Glutamatergic neuron (in vitro differentiated cells): Measurements from ENCODE around the gene GAL3ST1. TPM values are rescaled to one million over a fixed set of nuclear protein-coding genes. Genes with fewer than 3 reads are reported as not detected.

Source experiments
- DNase-seq: peaks from one replicate; pipeline ENCODE4 v3.0.0; 2022
- H3K27ac Mint-ChIP-seq: one replicate; pipeline ENCODE4 v1.8.0; 2020; ENCODE audit warnings: mild to moderate bottlenecking, mixed read lengths, inconsistent platforms; ENCODE audit not compliant: unreplicated experiment
- H3K27me3 Mint-ChIP-seq: one replicate; pipeline ENCODE4 v1.8.0; 2020; ENCODE audit warnings: mild to moderate bottlenecking, moderate library complexity, mixed read lengths, inconsistent platforms; ENCODE audit not compliant: unreplicated experiment
- H3K36me3 Mint-ChIP-seq: one replicate; pipeline ENCODE4 v1.8.0; 2020; ENCODE audit warnings: mild to moderate bottlenecking, mixed read lengths, inconsistent platforms; ENCODE audit not compliant: unreplicated experiment
- H3K4me1 Mint-ChIP-seq: one replicate; pipeline ENCODE4 v1.8.0; 2020; ENCODE audit warnings: mild to moderate bottlenecking, low read depth, mixed read lengths, inconsistent platforms; ENCODE audit not compliant: unreplicated experiment
- H3K4me3 Mint-ChIP-seq: one replicate; pipeline ENCODE4 v1.8.0; 2020; ENCODE audit warnings: mild to moderate bottlenecking, mixed read lengths, inconsistent platforms; ENCODE audit not compliant: unreplicated experiment
- H3K9me3 Mint-ChIP-seq: one replicate; pipeline ENCODE4 v1.8.0; 2020; ENCODE audit warnings: mild to moderate bottlenecking, moderate library complexity, mixed read lengths, inconsistent platforms; ENCODE audit not compliant: unreplicated experiment
- CTCF ChIP-seq: fragments of 200-600 bp; sonication (generic); IDR thresholded peaks from one replicate; pipeline ENCODE4 v1.5.0; 2021; ENCODE audit not compliant: partially characterized antibody, unreplicated experiment
- total RNA-seq: library from RNA; stranded (reverse); fragmentation: NEBNext Ultra II Directional; extraction: Animal tissue kit (Norgen Biotek cat#: 25700); gene quantifications from one replicate; pipeline ENCODE4 v1.2.1, GENCODE V29; 2021; ENCODE audit not compliant: unreplicated experiment

Gene GAL3ST1
- total RNA-seq, 1 donor from 2014 or later, result 1.8 TPM

GRCh38 chr22:30508216-30508615, 66.2 kb downstream of the GAL3ST1 start:
- H3K36me3 Mint-ChIP-seq, result no peaks in the 10 kb centered on the region

DNA sequence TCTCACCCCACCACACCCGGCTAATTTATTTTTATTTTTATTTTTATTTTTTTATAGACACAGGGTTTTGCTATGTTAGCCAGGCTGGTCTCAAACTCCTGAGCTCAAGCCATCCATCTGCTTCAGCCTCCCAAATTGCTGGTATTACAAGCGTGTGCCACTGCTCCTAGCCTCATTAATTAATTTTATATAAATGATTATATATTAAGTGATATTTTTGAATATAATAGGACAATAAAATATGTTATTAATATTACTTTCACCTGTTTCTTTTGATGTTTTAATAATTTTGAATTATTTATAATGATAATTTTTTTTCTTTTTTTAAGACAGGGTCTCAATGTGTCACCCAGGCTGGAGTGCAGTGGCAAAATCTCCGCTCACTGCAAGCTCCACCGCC, 66.8 kb downstream of the GAL3ST1 start:
- TF ChIP-seq CTCF, result no peak
- Mint-ChIP-seq H3K4me1 (peaks cover 3% of the 10 kb centered on the region), H3K9me3 (peaks cover 2% of the 10 kb centered on the region), H3K27ac (no peak overlapping the region), H3K4me3 (no peak overlapping the region), H3K27me3 (peaks cover 3% of the 10 kb centered on the region), H3K36me3 (no peaks in the 10 kb centered on the region)
- no peak for DNase-seq

More at GRCh38 chr22:30508216-30508615, 66.2 kb downstream of the GAL3ST1 start:
- H3K27ac Mint-ChIP-seq, result no peak overlapping the region
- peaks cover 3% of the 10 kb centered on the region for H3K27me3 Mint-ChIP-seq
- peaks cover 3% of the 10 kb centered on the region for H3K4me1 Mint-ChIP-seq
- H3K4me3 Mint-ChIP-seq, result no peak overlapping the region
- peaks cover 2% of the 10 kb centered on the region for H3K9me3 Mint-ChIP-seq
- DNase-seq, result no peak
- no peak for TF ChIP-seq CTCF

- Mint-ChIP-seq H3K4me3 (no peak overlapping the region), H3K9me3 (peaks cover 2% of the 10 kb centered on the region), H3K36me3 (no peaks in the 10 kb centered on the region), H3K27ac (no peak overlapping the region), H3K27me3 (peaks cover 3% of the 10 kb centered on the region), H3K4me1 (peaks cover 3% of the 10 kb centered on the region)
- no peak for TF ChIP-seq CTCF
- no peak for DNase-seq
These were observed 67.9 kb downstream of the GAL3ST1 start for GRCh38 chr22:30506507-30506968.

Other genes starting within 250 kb of the GAL3ST1 start
- gene TBC1D10A, start 247.7 kb downstream of the GAL3ST1 start, total RNA-seq, result 5.0 TPM
- 157 TPM for gene SF3A1, start 217.8 kb downstream of the GAL3ST1 start, total RNA-seq
- gene CCDC157, start 217.7 kb downstream of the GAL3ST1 start, total RNA-seq, result 6.2 TPM
- 43.1 TPM for gene RNF215, start 187.3 kb downstream of the GAL3ST1 start, total RNA-seq
- gene SEC14L2, start 177.6 kb downstream of the GAL3ST1 start, total RNA-seq, result 0.76 TPM
- 5.8 TPM for gene MTFP1, start 148.9 kb downstream of the GAL3ST1 start, total RNA-seq
- gene SEC14L3, start 102.6 kb downstream of the GAL3ST1 start, total RNA-seq, result not detected
- not detected for gene SEC14L4, start 69.0 kb downstream of the GAL3ST1 start, total RNA-seq
- not detected for gene SEC14L6, start 27.9 kb downstream of the GAL3ST1 start, total RNA-seq
- 40.6 TPM for gene PES1, start 17.2 kb upstream of the GAL3ST1 start, total RNA-seq
- gene TCN2, start 32.5 kb upstream of the GAL3ST1 start, total RNA-seq, result 4.1 TPM
- gene SLC35E4, start 61.1 kb upstream of the GAL3ST1 start, total RNA-seq, result 5.0 TPM
- 8.0 TPM for gene DUSP18, start 93.2 kb upstream of the GAL3ST1 start, total RNA-seq
- 18.3 TPM for gene OSBP2, start 120.2 kb upstream of the GAL3ST1 start, total RNA-seq